ENCODE data around the gene ANTKMT.
"Not testable (repeated sequence)": the region's sequence is repeated elsewhere in the genome, so short reads cannot be mapped to it uniquely, and the experiment has no call there.

The ANTKMT gene

DNA sequence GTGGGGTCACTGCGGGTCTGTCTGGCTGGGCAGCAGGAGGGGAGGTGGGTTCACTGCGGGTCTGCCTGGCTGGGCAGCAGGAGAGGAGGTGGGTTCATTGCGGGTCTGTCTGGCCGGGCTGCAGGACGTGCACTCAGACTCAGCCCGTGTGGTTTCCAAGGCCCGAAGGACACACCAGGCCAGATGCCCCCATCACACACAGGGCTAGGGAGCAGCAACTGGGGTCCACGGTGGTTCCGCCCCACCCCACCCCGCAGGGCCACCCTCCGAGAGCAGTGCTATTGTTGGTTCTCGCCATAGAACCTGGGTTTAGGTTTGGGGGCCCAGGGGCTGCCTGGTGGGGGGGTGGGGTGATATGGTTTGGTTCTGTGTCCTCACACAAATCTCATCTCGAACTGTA is 25.7 kb downstream of the ANTKMT start:
- no peak for DNase-seq

DNA sequence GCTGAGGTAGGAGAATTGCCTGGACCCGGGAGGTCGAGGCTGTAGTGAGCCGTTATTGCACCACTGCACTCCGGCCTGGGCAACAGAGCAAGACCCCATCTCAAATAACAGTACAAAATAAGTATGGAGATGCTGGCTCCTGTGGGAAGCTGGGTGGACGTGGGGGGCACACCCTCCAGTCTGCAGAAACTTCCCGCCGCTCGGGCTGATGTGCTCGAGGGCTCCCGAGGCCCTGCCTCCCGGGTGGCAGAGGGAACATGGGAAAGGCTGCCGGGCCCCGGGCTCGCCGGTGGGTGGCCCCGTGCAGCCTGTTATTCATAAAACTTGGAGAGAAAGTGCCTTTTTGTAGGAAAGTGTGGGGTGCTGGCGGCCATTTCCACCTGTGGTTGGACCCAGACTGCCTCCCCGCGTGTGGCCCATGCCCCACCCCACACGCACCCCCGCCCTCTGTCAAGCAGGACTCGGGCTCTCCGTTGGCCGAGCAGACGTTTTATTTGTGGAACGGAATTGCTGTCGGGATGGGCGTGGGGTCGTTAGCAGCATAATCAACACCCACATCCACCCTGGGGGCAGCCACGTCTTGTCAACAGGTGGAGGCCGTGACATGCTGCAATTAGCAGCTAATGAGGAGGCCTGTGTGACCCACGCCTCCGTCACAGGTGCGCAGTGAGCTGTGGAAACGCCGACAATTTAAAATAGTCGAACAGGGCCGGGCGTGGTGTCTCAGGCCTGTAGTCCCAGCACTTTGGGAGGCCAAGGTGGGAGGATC is 27.2 kb downstream of the ANTKMT start:
- no peak for DNase-seq

DNA sequence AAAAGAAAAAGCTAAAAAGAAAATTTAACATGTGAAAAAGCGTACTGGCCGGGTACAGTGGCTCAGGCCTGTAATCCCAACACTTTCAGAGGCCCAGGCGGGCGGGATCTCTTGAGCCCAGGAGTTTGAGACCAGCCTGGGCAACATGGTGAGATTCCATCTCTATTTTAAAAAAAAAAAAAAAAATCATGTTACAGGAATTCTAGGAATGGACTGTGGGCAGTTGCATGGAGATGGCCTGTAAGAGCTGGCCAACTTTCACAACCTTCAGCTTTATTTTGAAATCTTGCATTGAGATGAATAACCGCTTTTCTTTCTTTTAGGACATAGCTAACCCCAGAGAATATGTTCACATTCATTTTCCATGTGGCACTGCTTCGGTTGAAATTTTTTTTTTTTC is 28.1 kb downstream of the ANTKMT start:
- DNase-seq, result no peak

DNA sequence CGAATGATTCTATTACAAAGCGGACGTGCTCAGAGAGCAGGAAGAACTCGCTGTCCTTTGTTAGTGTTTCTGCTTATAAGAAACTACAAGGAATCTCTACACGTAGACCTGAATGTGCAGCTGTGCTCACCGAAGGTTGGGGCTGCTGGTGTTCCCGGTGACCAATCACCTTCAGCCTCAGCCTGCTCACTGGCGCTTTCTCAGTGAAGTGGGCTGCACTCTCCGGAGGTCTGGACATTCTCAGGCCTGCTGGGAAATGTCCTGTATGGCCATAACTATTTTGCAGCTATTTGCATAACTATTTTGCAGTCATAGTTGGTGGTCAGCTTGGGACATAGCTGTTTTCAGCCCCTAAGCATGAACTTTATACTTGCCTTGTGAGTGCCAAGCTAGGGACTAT is 29.5 kb downstream of the ANTKMT start:
- no peak for DNase-seq

GRCh38 chr16:751152-752006 is 30.4 kb downstream of the ANTKMT start:
- no peak for DNase-seq

DNA sequence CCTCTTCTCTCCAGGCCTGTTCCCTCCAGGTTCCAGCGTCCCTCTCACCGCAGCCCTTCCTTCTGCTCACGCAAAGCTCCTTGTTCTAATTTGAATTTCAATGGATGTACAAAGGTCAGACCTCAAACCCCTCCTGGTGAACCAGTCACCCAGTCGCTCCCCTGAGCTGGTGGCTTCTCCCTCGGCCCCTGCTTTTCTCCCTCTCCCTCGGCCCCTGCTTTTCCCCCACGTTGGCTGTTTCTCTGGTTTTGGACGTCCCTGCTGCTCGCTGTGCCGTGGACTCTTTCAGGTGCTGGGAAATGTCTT is 31.0 kb downstream of the ANTKMT start:
- DNase-seq, result no peak

DNA sequence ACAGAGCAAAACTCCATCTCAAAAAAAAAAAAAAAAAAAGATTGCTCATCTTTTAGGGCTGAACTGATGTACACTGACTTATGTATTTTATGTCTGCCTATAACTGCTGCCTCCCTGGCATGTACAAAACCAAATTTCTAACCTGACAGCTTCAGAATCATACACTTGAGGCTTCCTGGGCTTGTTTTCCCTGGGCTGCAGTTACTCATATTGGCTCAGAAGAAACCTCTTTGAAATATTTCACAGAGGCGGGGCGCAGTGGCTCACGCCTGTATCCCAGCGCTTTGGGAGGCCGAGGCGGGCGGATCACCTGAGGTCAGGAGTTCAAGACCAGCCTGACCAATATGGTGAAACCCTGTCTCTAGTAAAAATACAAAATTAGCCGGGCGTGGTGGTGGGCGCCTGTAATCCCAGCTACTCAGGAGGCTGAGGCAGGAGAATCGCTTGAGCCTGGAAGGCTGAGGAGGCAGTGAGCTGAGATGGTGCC is 33.2 kb downstream of the ANTKMT start:
- not testable (repeated sequence) for DNase-seq

DNA sequence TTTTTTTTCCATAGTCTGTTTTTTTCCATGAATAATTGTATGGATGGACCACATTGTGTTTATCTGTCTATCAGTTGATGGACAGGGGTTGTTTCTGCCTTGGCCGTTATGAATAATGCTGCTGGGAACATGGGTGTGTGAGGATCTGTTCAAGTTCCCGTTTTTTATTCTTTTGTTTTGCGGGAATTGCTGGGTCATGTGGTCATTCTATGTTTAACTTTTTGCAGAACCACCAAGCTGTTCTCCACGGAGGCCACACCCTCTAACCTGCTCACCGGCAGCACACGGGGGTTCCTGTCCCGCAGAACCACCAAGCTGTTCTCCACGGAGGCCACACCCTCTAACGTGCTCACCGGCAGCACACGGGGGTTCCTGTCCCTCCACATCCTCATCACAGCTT is 33.7 kb downstream of the ANTKMT start:
- DNase-seq, result no peak

DNA sequence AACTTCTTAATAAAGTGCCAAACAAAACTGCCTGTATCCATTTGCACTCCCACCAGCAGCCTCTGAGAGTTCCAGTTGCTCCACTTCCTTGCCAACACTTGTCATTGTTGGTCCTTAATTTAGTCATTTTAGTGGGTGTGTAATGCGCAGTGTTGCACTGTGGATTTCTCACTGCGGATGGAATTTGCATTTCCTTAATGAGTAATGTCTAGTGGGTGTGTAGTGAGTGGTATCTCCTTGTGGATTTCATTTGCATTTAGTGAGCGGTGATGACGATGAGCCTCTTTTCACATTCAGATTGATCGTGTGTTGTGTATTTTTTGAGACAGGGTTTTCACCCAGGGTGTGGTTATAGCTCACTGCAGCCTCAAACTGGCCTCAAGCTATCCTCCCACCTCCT is 35.5 kb downstream of the ANTKMT start:
- no peak for DNase-seq

DNA sequence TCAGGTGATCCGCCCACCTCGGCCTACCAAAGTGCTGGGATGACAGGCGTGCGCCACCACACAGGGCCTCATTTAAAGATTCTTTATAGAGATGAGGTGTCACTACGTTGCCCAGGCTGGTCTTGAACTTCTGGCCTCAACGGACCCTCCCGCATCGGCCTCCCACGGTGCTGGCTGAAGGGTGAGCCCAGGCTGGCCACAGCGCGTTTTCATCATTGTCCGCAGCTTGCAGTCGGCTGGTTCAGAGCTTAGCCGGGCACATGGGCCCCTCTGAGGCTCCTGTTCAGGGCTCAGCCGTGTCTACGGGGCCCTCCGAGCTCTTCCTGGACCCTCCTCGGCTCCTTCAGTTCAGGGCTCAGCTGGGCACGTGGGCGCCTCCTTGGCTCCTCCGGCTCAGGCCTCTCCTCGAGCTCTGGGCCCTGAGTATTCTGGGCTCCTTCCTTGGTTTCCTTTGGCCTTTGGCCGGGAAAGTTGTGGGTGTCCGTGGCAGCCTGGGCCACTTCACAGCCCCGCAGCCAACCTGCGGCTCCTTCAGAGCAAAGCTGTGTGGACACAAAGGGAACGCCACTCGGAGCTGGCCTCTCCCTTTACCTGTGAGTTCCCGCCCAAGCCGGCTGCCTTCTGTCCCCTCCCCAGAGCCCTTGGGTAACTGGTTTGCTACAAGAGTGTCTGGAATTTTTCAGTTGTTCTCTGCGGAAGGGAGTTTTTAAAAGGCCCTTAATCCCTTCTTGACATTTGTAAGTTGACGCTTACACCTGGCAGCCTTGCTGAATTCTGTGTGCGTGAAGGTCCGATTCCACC is 38.4 kb downstream of the ANTKMT start:
- DNase-seq, result no peak

GRCh38 chr16:760065-760464 is 39.1 kb downstream of the ANTKMT start:
- no peak for DNase-seq

- no peak for DNase-seq
These were observed 39.8 kb downstream of the ANTKMT start, which contains the start of gene MSLN for GRCh38 chr16:760545-761343. MSLN (plus strand) TSS chr16:760734; CDS start chr16:762681, 1,947 bp downstream.

DNA sequence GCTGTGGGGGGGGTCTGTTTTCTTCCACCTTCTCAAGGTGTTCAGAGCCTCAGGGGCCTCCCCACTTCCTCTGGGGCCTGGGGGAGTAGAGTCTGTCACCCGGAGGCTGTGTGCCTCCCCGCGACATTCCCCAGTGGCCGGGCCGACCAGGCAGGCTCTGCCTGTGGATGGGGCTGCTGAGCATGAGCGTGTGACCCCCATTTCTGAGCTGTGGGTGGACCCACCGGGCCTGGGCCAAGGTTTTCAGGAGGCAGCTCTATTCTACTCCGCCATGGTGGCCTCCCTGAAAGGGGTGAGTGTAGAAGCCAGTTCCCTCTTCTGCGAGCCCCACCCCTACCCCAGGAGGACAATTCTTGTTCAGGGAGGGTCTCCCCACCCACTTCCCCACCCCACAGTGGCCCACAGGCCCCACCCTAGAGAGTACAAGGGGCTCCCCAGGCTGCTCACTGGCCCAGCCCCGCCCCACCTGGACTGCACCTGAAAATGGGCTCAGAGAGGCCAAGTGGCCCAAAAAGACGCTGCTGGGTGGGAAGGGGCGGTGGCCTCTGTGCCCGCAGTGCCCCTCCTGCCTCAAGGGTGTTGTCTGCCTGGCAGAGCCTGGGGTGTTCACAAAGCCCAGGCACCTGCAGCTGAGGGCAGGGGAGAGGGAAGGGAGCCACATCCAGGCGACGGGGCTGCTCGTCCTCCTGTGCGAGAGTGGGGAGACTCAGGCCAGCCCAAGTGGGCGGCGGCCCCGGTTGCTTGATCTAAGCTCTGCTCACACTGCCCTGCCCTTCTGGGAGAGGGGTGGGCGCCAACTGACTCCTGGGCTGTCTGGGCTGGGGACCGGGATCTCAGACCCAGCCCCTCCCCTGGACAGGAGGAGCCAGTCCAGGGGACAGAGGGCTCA is 40.9 kb downstream of the ANTKMT start:
- no peak for DNase-seq

DNA sequence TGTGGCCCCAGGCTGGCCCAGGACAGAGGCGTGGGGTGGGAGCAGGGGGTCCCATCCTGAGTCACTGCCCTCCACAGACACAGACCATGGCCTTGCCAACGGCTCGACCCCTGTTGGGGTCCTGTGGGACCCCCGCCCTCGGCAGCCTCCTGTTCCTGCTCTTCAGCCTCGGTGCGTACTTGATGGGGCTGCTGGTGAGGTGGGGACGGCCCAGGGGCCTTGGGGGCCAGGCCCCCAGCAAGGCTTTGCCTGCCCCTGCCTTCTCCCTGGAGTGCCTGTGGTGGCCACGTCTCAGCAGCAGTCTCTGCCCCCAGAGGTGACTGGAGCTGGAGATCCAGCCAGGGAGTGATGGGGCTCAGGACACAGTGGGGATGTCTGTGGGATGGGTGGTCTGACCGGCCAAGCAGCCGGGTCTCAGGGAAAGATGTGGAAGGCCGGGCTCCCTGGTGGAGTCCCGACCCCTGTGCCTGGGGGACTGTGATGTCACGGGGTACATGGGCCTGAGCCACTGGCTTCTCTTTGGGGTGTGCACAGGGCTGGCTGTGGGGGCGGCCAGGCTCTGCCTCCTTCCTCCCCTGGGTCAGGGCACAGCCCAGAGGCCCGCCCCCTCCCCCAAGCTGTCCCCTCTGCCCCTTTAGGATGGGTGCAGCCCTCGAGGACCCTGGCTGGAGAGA is 41.8 kb downstream of the ANTKMT start:
- DNase-seq, result no peak

GRCh38 chr16:763369-764183 is 42.6 kb downstream of the ANTKMT start:
- DNase-seq, result no peak

DNA sequence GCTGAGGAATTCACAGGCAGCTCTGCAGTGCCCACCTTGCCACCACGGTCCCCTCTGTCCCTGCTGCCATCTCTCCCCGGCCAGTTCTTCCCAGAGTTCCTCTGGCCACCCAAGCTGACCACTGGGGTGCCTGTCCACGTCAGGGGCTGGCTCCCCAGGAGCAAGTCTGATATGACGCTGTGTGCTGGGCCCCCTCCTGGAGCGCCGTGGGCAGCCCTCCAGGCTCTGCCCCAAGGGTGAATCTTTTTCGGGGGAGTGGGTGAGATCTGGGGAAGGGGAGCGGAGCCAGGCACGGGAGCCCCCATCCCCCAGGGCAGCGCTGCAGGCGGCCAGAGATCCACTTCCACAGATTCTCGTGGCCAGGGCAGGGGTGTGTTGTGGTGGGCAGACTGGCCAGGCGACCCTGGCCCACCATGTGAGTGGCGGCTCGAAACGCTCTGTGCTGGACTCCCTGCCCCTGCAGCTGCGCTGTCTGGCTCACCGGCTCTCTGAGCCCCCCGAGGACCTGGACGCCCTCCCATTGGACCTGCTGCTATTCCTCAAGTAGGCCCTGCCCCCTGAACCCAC is 43.3 kb downstream of the ANTKMT start:
- no peak for DNase-seq

DNA sequence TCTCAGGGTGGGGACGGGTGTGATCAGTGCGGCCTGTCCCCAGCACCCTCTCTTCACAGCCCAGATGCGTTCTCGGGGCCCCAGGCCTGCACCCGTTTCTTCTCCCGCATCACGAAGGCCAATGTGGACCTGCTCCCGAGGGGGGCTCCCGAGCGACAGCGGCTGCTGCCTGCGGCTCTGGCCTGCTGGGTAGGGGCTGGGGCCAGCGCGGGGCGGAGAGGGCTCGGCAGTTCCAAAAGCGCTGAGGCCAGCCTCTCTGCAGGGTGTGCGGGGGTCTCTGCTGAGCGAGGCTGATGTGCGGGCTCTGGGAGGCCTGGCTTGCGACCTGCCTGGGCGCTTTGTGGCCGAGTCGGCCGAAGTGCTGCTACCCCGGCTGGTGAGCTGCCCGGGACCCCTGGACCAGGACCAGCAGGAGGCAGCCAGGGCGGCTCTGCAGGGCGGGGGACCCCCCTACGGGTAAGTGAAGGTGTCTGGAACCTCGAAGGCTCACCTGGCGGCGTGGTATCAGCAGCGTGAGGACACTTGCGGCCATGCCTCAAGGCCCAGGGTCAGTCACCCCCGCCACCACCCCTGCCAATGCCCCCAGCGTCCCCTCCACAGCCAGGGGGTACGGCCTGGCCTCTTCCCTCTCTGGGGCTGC is 44.0 kb downstream of the ANTKMT start:
- DNase-seq, result no peak

- DNase-seq, result no peak
These were observed 44.5 kb downstream of the ANTKMT start for GRCh38 chr16:765488-765865.
